PC-3 (cell line): ENCODE measurements around the gene SP7. TPM values are rescaled to one million over a fixed set of nuclear protein-coding genes. Genes with fewer than 3 reads are reported as not detected.

Source experiments
- ATAC-seq: fragments of 200-7000 bp; cut with Tn5 transposase; 2 replicates; pipeline ENCODE4 v1.9.1; 2020; ENCODE audit warnings: mild to moderate bottlenecking, moderate library complexity
- Bru-seq: library from RNA; stranded (reverse); fragments of 400-500 nt; gene quantifications from one replicate; lab custom pipeline; 2021; lab: Mats Ljungman, UMichigan
- BruChase-seq, 2 experiments: library from RNA; stranded (reverse); fragments of 400-500 nt; gene quantifications; one replicate each; lab custom pipeline; 2021; lab: Mats Ljungman, UMichigan
- BruUV-seq: library from RNA; stranded (reverse); fragments of 400-500 nt; replicated peaks from 2 replicates; lab custom pipeline; 2021; lab: Mats Ljungman, UMichigan
- CTCF ChIA-PET: fragments of 300-600 bp; sonication (Branson Sonifier 250); formaldehyde crosslinking; loops from one replicate; lab custom pipeline; 2022; ENCODE audit warnings: antibody characterized with exemption; lab: Charles Lee
- POLR2A ChIA-PET: fragments of 300-600 bp; sonication (Branson Sonifier 250); formaldehyde crosslinking; loops from one replicate; lab custom pipeline; 2022; ENCODE audit warnings: antibody characterized with exemption; ENCODE audit not compliant: unreplicated experiment; lab: Charles Lee
- DNase-seq: peaks from one replicate; pipeline ENCODE4 v3.0.0-alpha.2; 2015
- H2AFZ ChIP-seq: fragments of 300-600 bp; sonication (generic); 2 replicates; pipeline ENCODE4 v1.6.0; 2016; ENCODE audit warnings: antibody characterized with exemption, low read length
- H3F3A ChIP-seq: fragments of 300-600 bp; sonication (generic); one replicate; pipeline ENCODE4 v1.6.0; 2017; ENCODE audit warnings: antibody characterized with exemption, low read length, control low read depth, mild to moderate bottlenecking; ENCODE audit not compliant: unreplicated experiment
- H3K27ac ChIP-seq: fragments of 300-600 bp; sonication (generic); 2 replicates; pipeline ENCODE4 v1.5.1; 2016; ENCODE audit warnings: mild to moderate bottlenecking, low read length
- H3K27me3 ChIP-seq: fragments of 300-600 bp; sonication (generic); 2 replicates; pipeline ENCODE4 v1.6.1; 2016; ENCODE audit warnings: low read length, mixed read lengths
- H3K36me3 ChIP-seq: fragments of 300-600 bp; sonication (generic); 2 replicates; pipeline ENCODE4 v1.6.1; 2016; ENCODE audit warnings: low read depth, mixed run types, low read length, mixed read lengths
- H3K4me1 ChIP-seq: fragments of 300-600 bp; sonication (generic); 2 replicates; pipeline ENCODE4 v1.5.1; 2016; ENCODE audit warnings: low read length; ENCODE audit not compliant: insufficient read depth
- H3K4me2 ChIP-seq: fragments of 300-600 bp; sonication (generic); 2 replicates; pipeline ENCODE4 v1.6.0; 2016; ENCODE audit warnings: low read length
- H3K4me3 ChIP-seq: fragments of 300-600 bp; sonication (generic); 2 replicates; pipeline ENCODE4 v1.5.1; 2016; ENCODE audit warnings: mild to moderate bottlenecking, low read length, mixed read lengths
- H3K79me2 ChIP-seq: fragments of 300-600 bp; sonication (generic); 2 replicates; pipeline ENCODE4 v1.6.1; 2017; ENCODE audit warnings: low read length, mixed read lengths
- H3K9ac ChIP-seq: fragments of 300-600 bp; sonication (generic); 2 replicates; pipeline ENCODE4 v1.6.0; 2016; ENCODE audit warnings: mild to moderate bottlenecking, low read length
- H3K9me2 ChIP-seq: fragments of 300-600 bp; sonication (generic); replicated peaks from 2 replicates; pipeline ENCODE4 v1.6.1; 2016; ENCODE audit warnings: mixed run types, low read length, mixed read lengths
- H3K9me3 ChIP-seq: fragments of 300-600 bp; sonication (generic); 2 replicates; pipeline ENCODE4 v1.6.1; 2016; ENCODE audit warnings: low read length, mixed read lengths
- H4K20me1 ChIP-seq: fragments of 300-600 bp; sonication (generic); 2 replicates; pipeline ENCODE4 v1.6.1; 2016; ENCODE audit warnings: low read length, mixed read lengths
- EZH2 ChIP-seq: fragments of 300-600 bp; sonication (generic); IDR thresholded peaks from one replicate; pipeline ENCODE4 v1.6.1; 2017; ENCODE audit warnings: antibody characterized with exemption, mild to moderate bottlenecking, low read length; ENCODE audit not compliant: unreplicated experiment
- EZH2phosphoT487 ChIP-seq: fragments of 300-600 bp; sonication (generic); IDR thresholded peaks from 2 replicates; pipeline ENCODE4 v1.6.1; 2018; ENCODE audit warnings: mild to moderate bottlenecking, antibody characterized with exemption, low read length, borderline replicate concordance
- intact Hi-C: fragments of 100-400 bp; cut with micrococcal nuclease; formaldehyde crosslinking; loops from 2 replicates; pipeline ENCODE4 v1.9.0; 2023
- long read RNA-seq: library from polyadenylated mRNA; unstranded; transcript quantifications from one replicate; pipeline ENCODE4 v2.0.0, GENCODE V29; 2021; ENCODE audit not compliant: unreplicated experiment
- total RNA-seq: library from RNA; depleted of rRNA; stranded (reverse); fragments of >200 nt; gene quantifications from 2 replicates; pipeline ENCODE4 v1.2.3, GENCODE V29; 2014; rRNA removed
- TF ChIP-seq, protein P1 (sequence below): fragments of 300-600 bp; sonication (generic); conservative IDR thresholded peaks from 2 replicates; pipeline ENCODE4 v1.5.1; 2017; ENCODE audit warnings: antibody characterized with exemption, low read depth, mild to moderate bottlenecking, low read length

SP7 gene
- total RNA-seq (not detected in 2 replicates), Bru-seq, nascent RNA (not detected), BruChase-seq, experiment 1, labeled RNA remaining after a 6-hour chase (not detected), BruChase-seq, experiment 2, labeled RNA remaining after a 2-hour chase (not detected)
- long read RNA-seq: 0 reads

DNA sequence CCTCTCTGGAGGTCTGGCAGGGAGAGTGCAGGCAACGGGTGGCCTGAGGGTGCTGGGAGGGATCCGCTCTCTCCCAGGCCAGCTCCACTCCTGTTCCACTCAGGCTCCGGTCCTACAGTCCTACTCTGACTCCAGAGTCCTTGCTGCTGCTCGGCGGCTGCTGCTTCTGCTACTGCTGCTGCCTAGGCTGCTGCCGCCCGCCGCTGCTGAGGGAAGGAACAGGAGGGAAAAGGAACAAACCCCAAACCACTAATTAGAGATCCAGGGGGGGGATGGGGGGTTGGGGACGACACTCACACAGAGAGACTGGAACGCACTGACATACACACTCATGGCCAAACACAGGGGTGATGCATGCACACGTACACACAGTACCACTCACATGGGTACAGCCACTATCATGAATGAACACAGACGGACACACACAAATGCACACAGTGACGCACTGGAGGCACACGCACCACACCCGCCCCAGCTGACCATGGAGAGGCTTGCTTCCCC lies at the start of gene SP7:
Gene SP7, minus strand, starts transcription at position 174 of the 501 bp plus-strand sequence. CDS start 708 bp downstream, outside the sequence.
- ATAC-seq: no peak
- H3K27me3 ChIP-seq: no peaks in the 10 kb centered on the region
- CTCF ChIA-PET: no interaction called here

DNA sequence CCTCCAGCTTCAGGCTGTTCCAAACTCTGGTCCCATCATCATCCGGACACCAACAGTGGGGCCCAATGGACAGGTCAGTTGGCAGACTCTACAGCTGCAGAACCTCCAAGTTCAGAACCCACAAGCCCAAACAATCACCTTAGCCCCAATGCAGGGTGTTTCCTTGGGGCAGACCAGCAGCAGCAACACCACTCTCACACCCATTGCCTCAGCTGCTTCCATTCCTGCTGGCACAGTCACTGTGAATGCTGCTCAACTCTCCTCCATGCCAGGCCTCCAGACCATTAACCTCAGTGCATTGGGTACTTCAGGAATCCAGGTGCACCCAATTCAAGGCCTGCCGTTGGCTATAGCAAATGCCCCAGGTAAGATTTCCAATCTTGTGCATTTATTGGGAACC lies 47.1 kb upstream of the SP7 start:
- ATAC-seq (no peak), DNase-seq (peak; percentile 25)
- no peaks in the 10 kb centered on the region for H3K9me2 ChIP-seq
- H3K9ac ChIP-seq: no peak overlapping the region
- H3K9me3 ChIP-seq: no peaks in the 10 kb centered on the region
- intact Hi-C loops: no loop called here
- no peaks in the 10 kb centered on the region for H3F3A ChIP-seq
- peak overlapping the region; percentile 71 for H3K4me3 ChIP-seq
- peak overlapping the region; percentile 81 for H3K4me2 ChIP-seq
- no peak for TF ChIP-seq EZH2phosphoT487
- TF ChIP-seq, protein P1, sequence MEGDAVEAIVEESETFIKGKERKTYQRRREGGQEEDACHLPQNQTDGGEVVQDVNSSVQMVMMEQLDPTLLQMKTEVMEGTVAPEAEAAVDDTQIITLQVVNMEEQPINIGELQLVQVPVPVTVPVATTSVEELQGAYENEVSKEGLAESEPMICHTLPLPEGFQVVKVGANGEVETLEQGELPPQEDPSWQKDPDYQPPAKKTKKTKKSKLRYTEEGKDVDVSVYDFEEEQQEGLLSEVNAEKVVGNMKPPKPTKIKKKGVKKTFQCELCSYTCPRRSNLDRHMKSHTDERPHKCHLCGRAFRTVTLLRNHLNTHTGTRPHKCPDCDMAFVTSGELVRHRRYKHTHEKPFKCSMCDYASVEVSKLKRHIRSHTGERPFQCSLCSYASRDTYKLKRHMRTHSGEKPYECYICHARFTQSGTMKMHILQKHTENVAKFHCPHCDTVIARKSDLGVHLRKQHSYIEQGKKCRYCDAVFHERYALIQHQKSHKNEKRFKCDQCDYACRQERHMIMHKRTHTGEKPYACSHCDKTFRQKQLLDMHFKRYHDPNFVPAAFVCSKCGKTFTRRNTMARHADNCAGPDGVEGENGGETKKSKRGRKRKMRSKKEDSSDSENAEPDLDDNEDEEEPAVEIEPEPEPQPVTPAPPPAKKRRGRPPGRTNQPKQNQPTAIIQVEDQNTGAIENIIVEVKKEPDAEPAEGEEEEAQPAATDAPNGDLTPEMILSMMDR: no peak
- TF ChIP-seq EZH2: no peak
- H2AFZ ChIP-seq: no peak overlapping the region
- peaks cover 17% of the 10 kb centered on the region for H3K36me3 ChIP-seq
- H4K20me1 ChIP-seq: peaks cover 27% of the 10 kb centered on the region
- H3K27ac ChIP-seq: no peak overlapping the region
- no TSS peak for BruUV-seq
- H3K4me1 ChIP-seq: peaks cover 55% of the 10 kb centered on the region
- ChIA-PET CTCF (interaction anchor here (0.5 to 2.8 kb wide), 5 partner anchors 31 to 95 kb away, joined by 3 to 16 read pairs (median 5); partner anchors contain the start of gene AAAS), POLR2A (no interaction called here)
- no peaks in the 10 kb centered on the region for H3K27me3 ChIP-seq
- H3K79me2 ChIP-seq: peaks cover 71% of the 10 kb centered on the region

More for the DNA sequence above, at the start of gene SP7:
- H3K9ac ChIP-seq: no peak within 1 kb of the TSS
- no peaks in the 10 kb centered on the region for H3K9me3 ChIP-seq
- H3K9me2 ChIP-seq: no peaks in the 10 kb centered on the region
- intact Hi-C loops: no loop called here
- no peaks in the 10 kb centered on the region for H3K36me3 ChIP-seq
- BruUV-seq: no TSS peak
- no peak for DNase-seq
- no peaks in the 10 kb centered on the region for H3F3A ChIP-seq
- no peaks in the 10 kb centered on the region for H3K79me2 ChIP-seq
- no peak within 1 kb of the TSS for H3K4me2 ChIP-seq
- POLR2A ChIA-PET: no interaction called here
- H3K4me3 ChIP-seq: no peak within 1 kb of the TSS
- H4K20me1 ChIP-seq: no peaks in the 10 kb centered on the region
- TF ChIP-seq EZH2phosphoT487: no peak
- TF ChIP-seq EZH2: no peak
- TF ChIP-seq, protein P1: no peak
- no peaks in the 10 kb centered on the region for H3K4me1 ChIP-seq
- H2AFZ ChIP-seq: no peak within 1 kb of the TSS
- H3K27ac ChIP-seq: no peak within 1 kb of the TSS
